KMS-11 (cell line): ENCODE measurements around the gene SHROOM2.

ENCODE experiments used
- H2AFZ ChIP-seq: fragments of 200-600 bp; sonication (generic); 2 replicates; pipeline ENCODE4 v1.6.1; 2016; ENCODE audit warnings: antibody characterized with exemption, mixed run types, low read depth
- H3K27ac ChIP-seq: fragments of 200-600 bp; sonication (generic); 2 replicates; pipeline ENCODE4 v1.6.1; 2016; ENCODE audit warnings: mild to moderate bottlenecking, mixed run types
- H3K27me3 ChIP-seq: fragments of 200-600 bp; sonication (generic); 2 replicates; pipeline ENCODE4 v1.6.1; 2017; ENCODE audit warnings: mild to moderate bottlenecking, low read depth, mixed run types, moderate library complexity; ENCODE audit not compliant: insufficient read depth
- H3K36me3 ChIP-seq: fragments of 200-600 bp; sonication (generic); 2 replicates; pipeline ENCODE4 v1.6.1; 2017; ENCODE audit warnings: mild to moderate bottlenecking, mixed run types; ENCODE audit not compliant: insufficient read depth
- H3K4me1 ChIP-seq: fragments of 200-600 bp; sonication (generic); 2 replicates; pipeline ENCODE4 v1.6.1; 2016; ENCODE audit warnings: mild to moderate bottlenecking, low read depth, mixed run types; ENCODE audit not compliant: poor library complexity, severe bottlenecking
- H3K4me2 ChIP-seq: fragments of 200-600 bp; sonication (generic); 2 replicates; pipeline ENCODE4 v1.7.0; 2016; ENCODE audit warnings: mild to moderate bottlenecking, mixed run types
- H3K4me3 ChIP-seq: fragments of 200-600 bp; sonication (generic); IDR thresholded peaks from 2 replicates; pipeline ENCODE4 v1.6.1; 2017; ENCODE audit warnings: low read depth, low read length, mixed read lengths; ENCODE audit not compliant: insufficient read depth
- H3K79me2 ChIP-seq: fragments of 200-600 bp; sonication (generic); 2 replicates; pipeline ENCODE4 v1.6.1; 2016; ENCODE audit warnings: low read depth, mixed run types; ENCODE audit not compliant: insufficient read depth
- H3K9ac ChIP-seq: fragments of 200-600 bp; sonication (generic); 2 replicates; pipeline ENCODE4 v1.6.1; 2016; ENCODE audit warnings: mild to moderate bottlenecking, mixed run types
- H4K20me1 ChIP-seq: fragments of 200-600 bp; sonication (generic); 2 replicates; pipeline ENCODE4 v1.6.1; 2016; ENCODE audit warnings: mild to moderate bottlenecking, mixed run types; ENCODE audit not compliant: insufficient read depth
- TF ChIP-seq, protein P1 (sequence below): fragments of 200-600 bp; sonication (generic); conservative IDR thresholded peaks from 2 replicates; pipeline ENCODE4 v1.6.1; 2017; ENCODE audit warnings: low read depth, mild to moderate bottlenecking, antibody characterized with exemption, low read length, moderate library complexity, mixed read lengths

Gene SHROOM2

DNA sequence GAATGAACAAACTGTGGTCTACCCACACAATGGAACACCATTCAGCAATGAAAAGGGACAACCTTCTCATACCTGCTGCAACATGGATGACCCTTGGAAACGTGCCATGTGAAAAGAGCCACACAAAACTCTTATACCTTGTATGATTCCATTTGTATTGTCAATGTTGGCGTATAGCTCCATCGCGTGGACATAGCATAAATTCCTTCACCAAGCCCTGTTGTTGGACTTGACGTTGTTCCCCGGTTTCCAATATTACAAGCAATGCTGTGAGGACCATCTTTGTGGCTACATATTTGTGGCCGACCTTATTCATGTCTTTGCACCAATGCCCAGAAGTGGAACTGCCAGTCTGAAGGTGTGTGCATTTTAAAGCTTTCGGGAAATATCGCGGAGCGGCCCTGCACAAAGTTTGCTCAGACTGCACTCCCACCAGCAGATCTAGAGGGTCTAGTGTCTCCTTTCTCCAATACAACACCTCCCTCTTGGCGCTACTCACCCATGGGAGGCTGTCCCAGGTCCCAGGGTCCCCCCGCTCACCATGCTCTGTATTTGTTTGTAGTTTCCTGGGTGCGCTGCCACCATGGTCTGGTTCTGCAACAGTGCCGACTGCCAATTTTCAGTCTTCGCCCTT lies 180.7 kb downstream of the SHROOM2 start, which contains the start of gene CLDN34:
TSS of gene CLDN34 (plus strand) at position 584 of the 634 bp plus-strand sequence. CDS start at position 584, 0 bp downstream.
- no peak within 1 kb of the TSS for H3K4me2 ChIP-seq
- H3K79me2 ChIP-seq = no peaks in the 10 kb centered on the region
- H3K36me3 ChIP-seq = no peaks in the 10 kb centered on the region
- H3K9ac ChIP-seq = no peak within 1 kb of the TSS
- H2AFZ ChIP-seq = no peak within 1 kb of the TSS
- H3K27me3 ChIP-seq = no peaks in the 10 kb centered on the region
- H3K27ac ChIP-seq = no peak within 1 kb of the TSS
- TF ChIP-seq, protein P1, sequence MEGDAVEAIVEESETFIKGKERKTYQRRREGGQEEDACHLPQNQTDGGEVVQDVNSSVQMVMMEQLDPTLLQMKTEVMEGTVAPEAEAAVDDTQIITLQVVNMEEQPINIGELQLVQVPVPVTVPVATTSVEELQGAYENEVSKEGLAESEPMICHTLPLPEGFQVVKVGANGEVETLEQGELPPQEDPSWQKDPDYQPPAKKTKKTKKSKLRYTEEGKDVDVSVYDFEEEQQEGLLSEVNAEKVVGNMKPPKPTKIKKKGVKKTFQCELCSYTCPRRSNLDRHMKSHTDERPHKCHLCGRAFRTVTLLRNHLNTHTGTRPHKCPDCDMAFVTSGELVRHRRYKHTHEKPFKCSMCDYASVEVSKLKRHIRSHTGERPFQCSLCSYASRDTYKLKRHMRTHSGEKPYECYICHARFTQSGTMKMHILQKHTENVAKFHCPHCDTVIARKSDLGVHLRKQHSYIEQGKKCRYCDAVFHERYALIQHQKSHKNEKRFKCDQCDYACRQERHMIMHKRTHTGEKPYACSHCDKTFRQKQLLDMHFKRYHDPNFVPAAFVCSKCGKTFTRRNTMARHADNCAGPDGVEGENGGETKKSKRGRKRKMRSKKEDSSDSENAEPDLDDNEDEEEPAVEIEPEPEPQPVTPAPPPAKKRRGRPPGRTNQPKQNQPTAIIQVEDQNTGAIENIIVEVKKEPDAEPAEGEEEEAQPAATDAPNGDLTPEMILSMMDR = peak; percentile 52; the same call in 1 of the 2 replicates
- no peaks in the 10 kb centered on the region for H4K20me1 ChIP-seq
- H3K4me1 ChIP-seq = no peaks in the 10 kb centered on the region
- H3K4me3 ChIP-seq = no peak within 1 kb of the TSS

GRCh38 chrX:9977635-9978034 lies 191.4 kb downstream of the SHROOM2 start:
- H2AFZ ChIP-seq = no peak overlapping the region
- TF ChIP-seq, protein P1 = no peak
- H4K20me1 ChIP-seq = no peaks in the 10 kb centered on the region
- no peak overlapping the region for H3K27ac ChIP-seq
- no peaks in the 10 kb centered on the region for H3K79me2 ChIP-seq
- H3K36me3 ChIP-seq = no peaks in the 10 kb centered on the region
- H3K4me2 ChIP-seq = no peak overlapping the region
- H3K27me3 ChIP-seq = no peaks in the 10 kb centered on the region
- no peaks in the 10 kb centered on the region for H3K4me1 ChIP-seq
- H3K4me3 ChIP-seq = no peak overlapping the region
- H3K9ac ChIP-seq = no peak overlapping the region

- Histone ChIP-seq H4K20me1 (no peaks in the 10 kb centered on the region), H3K27me3 (no peaks in the 10 kb centered on the region), H3K36me3 (no peaks in the 10 kb centered on the region), H3K4me2 (no peak overlapping the region), H3K4me3 (no peak overlapping the region), H3K4me1 (no peaks in the 10 kb centered on the region), H3K9ac (no peak overlapping the region), H3K79me2 (no peaks in the 10 kb centered on the region), H2AFZ (no peak overlapping the region), H3K27ac (no peak overlapping the region)
- TF ChIP-seq, protein P1 = no peak
Observed at GRCh38 chrX:9980401-9980800, 194.2 kb downstream of the SHROOM2 start.

GRCh38 chrX:9980927-9981326 lies 194.7 kb downstream of the SHROOM2 start:
- Histone ChIP-seq H3K9ac (no peak overlapping the region), H4K20me1 (no peaks in the 10 kb centered on the region), H3K4me3 (no peak overlapping the region), H3K4me2 (no peak overlapping the region), H3K27ac (no peak overlapping the region), H3K27me3 (no peaks in the 10 kb centered on the region), H2AFZ (no peak overlapping the region), H3K79me2 (no peaks in the 10 kb centered on the region), H3K36me3 (no peaks in the 10 kb centered on the region), H3K4me1 (no peaks in the 10 kb centered on the region)
- TF ChIP-seq, protein P1 = no peak
